Measurements from ENCODE around the gene SMYD3. TPM values are rescaled to one million over a fixed set of nuclear protein-coding genes. Genes with fewer than 3 reads are reported as not detected.
"Not testable (repeated sequence)": the region's sequence is repeated elsewhere in the genome, so short reads cannot be mapped to it uniquely, and the experiment has no call there.

Gene SMYD3
- total RNA-seq, 4 donors from 2014 or later: 11.6 to 26.9 (median 18.3) TPM

GRCh38 chr1:245979589-245979988, 527.5 kb downstream of the SMYD3 start:
- TF ChIP-seq EP300 (IDR thresholded peaks at IDR 0.05) (no peak), POLR2AphosphoS5 (IDR thresholded peaks at IDR 0.05) (no peak), CTCF (IDR thresholded peaks at IDR 0.05) (no peak), POLR2A (IDR thresholded peaks at IDR 0.05) (no peak)
- H3K36me3 ChIP-seq: no peaks in the 10 kb centered on the region
- no peaks in the 10 kb centered on the region for H3K9me3 ChIP-seq
- H3K27ac ChIP-seq: no peak overlapping the region
- WGBS, 2 donors (ENCODE audit: low coverage in 1 of 2): 94 to 95% methylated on average over 7 to 9 of the region's 9 CpGs
- H3K4me1 ChIP-seq: no peaks in the 10 kb centered on the region
- ATAC-seq: no peak
- H3K27me3 ChIP-seq: no peaks in the 10 kb centered on the region
- no peak overlapping the region for H3K4me3 ChIP-seq

DNA sequence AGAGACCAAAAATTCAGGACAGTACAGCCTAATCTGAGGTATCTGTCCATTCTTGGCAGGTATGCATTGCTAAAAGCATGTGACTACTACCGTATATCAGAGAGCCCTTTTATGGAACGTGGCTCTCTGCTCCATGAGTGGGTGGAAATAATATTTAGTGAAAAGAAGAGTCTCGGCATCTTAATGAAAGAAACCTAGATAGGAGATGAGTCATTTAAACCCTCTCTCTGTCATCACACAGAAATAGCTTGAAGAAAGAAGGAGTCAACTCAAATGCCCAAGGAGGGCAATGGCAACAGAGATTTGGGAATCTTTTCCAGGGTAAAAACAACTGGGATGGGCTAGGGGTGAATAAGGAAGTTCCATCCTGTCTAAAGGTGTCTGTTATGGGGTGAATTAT, 528.2 kb downstream of the SMYD3 start:
- Histone ChIP-seq H3K27ac (no peak overlapping the region), H3K36me3 (no peaks in the 10 kb centered on the region), H3K4me3 (no peak overlapping the region), H3K9me3 (no peaks in the 10 kb centered on the region), H3K4me1 (no peaks in the 10 kb centered on the region), H3K27me3 (no peaks in the 10 kb centered on the region)
- TF ChIP-seq CTCF (IDR thresholded peaks at IDR 0.05) (no peak), POLR2AphosphoS5 (IDR thresholded peaks at IDR 0.05) (no peak)
- ATAC-seq: no peak
- 78% methylated on average over 2 of the region's 3 CpGs; no CpG with 5 or more reads in 1 of the 2 donors for WGBS, 2 donors (ENCODE audit: low coverage in 1 of 2)

DNA sequence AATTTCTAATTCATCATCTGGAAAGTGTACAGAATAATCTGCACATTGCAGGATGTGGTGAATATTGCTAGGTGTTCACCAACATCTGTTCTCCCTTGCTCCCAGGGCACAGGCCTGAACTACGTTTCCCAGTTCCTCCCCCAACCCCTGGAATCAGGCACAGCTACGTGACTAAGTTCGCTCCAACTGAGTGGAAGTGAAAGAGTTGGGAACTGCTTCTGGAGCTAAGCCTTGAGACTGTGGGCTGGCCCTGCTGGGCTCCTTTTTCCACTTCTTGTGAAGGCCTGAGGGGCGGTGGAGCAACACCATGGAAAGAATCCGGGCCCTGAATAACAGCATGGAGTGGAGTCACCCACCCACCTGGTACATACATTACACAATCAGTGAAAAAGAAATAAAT, 534.6 kb downstream of the SMYD3 start:
- no peaks in the 10 kb centered on the region for H3K9me3 ChIP-seq
- H3K36me3 ChIP-seq: no peaks in the 10 kb centered on the region
- no peaks in the 10 kb centered on the region for H3K27me3 ChIP-seq
- 80% methylated on average over 1 of the region's 5 CpGs; no CpG with 5 or more reads in 1 of the 2 donors for WGBS, 2 donors (ENCODE audit: low coverage in 1 of 2)
- H3K4me3 ChIP-seq: no peak overlapping the region
- no peak for ATAC-seq
- TF ChIP-seq POLR2A (IDR thresholded peaks at IDR 0.05): no peak
- no peak for TF ChIP-seq CTCF (IDR thresholded peaks at IDR 0.05)
- TF ChIP-seq POLR2AphosphoS5 (IDR thresholded peaks at IDR 0.05): no peak
- no peak for TF ChIP-seq EP300 (IDR thresholded peaks at IDR 0.05)
- no peaks in the 10 kb centered on the region for H3K4me1 ChIP-seq
- H3K27ac ChIP-seq: no peak overlapping the region

GRCh38 chr1:245971711-245972085, 535.4 kb downstream of the SMYD3 start:
- Histone ChIP-seq H3K27me3 (no peaks in the 10 kb centered on the region), H3K27ac (no peak overlapping the region), H3K36me3 (no peaks in the 10 kb centered on the region), H3K4me1 (no peaks in the 10 kb centered on the region), H3K9me3 (no peaks in the 10 kb centered on the region), H3K4me3 (no peak overlapping the region)
- no peak for TF ChIP-seq EP300 (IDR thresholded peaks at IDR 0.05)
- TF ChIP-seq POLR2A (IDR thresholded peaks at IDR 0.05): no peak
- no peak for TF ChIP-seq POLR2AphosphoS5 (IDR thresholded peaks at IDR 0.05)
- TF ChIP-seq CTCF (IDR thresholded peaks at IDR 0.05): no peak
- no CpG with 5 or more reads among the region's 2 CpGs for WGBS, 2 donors (ENCODE audit: low coverage in 1 of 2)
- ATAC-seq: no peak

DNA sequence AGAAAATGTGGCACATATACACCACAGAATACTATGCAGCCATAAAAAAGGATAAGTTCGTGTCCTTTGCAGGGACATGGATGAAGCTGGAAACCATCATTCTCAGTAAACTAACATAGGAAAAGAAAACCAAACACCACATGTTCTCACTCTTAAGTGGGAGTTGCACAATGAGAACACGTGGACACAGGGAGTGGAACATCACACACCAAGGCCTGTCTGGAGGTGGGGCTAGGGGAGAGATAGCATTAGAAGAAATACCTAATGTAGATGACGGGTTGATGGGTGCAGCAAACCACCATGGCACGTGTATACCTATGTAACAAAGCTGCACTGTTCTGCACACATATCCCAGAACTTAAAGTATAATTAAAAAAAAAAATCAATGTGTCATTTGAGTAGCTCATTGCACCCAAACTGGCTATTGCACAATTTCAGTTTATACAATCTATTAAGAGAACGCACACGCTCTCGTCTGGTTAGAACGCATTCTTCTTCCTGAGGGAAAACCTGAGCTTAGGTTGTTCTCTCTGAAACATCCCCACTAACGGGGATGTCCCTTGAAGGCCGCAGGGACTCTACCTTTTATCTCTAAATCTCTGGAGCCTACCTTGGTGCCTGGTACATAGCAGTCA, 535.9 kb downstream of the SMYD3 start:
- not testable (repeated sequence) for H3K9me3 ChIP-seq, H3K4me1 ChIP-seq, H3K36me3 ChIP-seq, H3K27me3 ChIP-seq, H3K27ac ChIP-seq, H3K4me3 ChIP-seq, ATAC-seq
- WGBS, 2 donors (ENCODE audit: low coverage in 1 of 2): 94 to 96% methylated on average over 9 to 10 of the region's 10 CpGs

Data from gastroesophageal sphincter (tissue), 4 donors.